ENCODE measurements around the gene EIF4H. TPM values are rescaled to one million over a fixed set of nuclear protein-coding genes. Genes with fewer than 3 reads are reported as not detected.
A peak's percentile ranks its signal among the peaks of the same experiment; 100 is the strongest.

Gene EIF4H
- total and polyA plus RNA-seq, 2 donors (not counting 1 experiment from before 2014, with no cell fraction given), result 127 to 199 TPM

DNA sequence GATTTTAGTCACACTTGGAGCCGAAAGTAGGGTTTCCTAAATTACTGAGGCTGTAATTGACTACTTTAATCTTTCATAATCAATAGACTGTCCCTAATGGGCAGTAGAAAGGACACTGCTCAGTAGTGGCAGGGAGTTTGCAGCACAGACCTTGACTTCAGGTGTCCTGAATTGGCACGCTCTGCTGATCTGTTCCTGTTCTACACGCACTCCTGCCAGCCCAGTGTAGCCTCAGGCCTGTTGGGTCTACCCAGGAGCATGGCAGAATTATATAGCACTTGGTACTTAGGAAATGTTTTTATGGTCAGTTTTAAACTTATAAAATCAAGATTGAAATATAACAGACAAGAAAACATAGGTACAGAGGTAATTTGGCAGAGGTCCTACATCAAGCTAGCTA, 9.0 kb downstream of the EIF4H start:
- peaks cover 3 to 38% of the 10 kb centered on the region in 2 experiments for H3K36me3 ChIP-seq (replicated peaks in 1 of 2; ENCODE audit: control extremely low read depth in 1 of 2, control insufficient read depth in 1 of 2, extremely low read depth in 1 of 2, insufficient read depth in 2 of 2, low read length in 1 of 2)
- H3K79me2 ChIP-seq (ENCODE audit: control insufficient read depth, insufficient read depth, low read length), result peaks cover 100% of the 10 kb centered on the region
- peak overlapping the region in 1 of 2 donors; percentile 66 for H3K27ac ChIP-seq (ENCODE audit: low read length in 2 of 2)
- DNase-seq (no peak), ATAC-seq (ENCODE audit: low read depth) (no peak)
- Mint-ChIP-seq H3K9me3 (ENCODE audit: insufficient read depth) (no peaks in the 10 kb centered on the region), H3K27ac (no peak overlapping the region), H3K4me1 (peaks cover 82% of the 10 kb centered on the region), H3K27me3 (no peaks in the 10 kb centered on the region), H3K4me3 (peak overlapping the region; percentile 18)
- H3K4me3 ChIP-seq (ENCODE audit: control extremely low read depth in 1 of 5, extremely low read depth in 1 of 5, insufficient read depth in 1 of 5, low read depth in 2 of 5, low read length in 4 of 5), result no peak overlapping the region
- intact Hi-C loops (cut with micrococcal nuclease), result loop anchor here (1.0 kb wide), 1 partner anchor 115 kb away; no protein-coding TSS in a partner anchor
- CTCF ChIA-PET, result interaction anchor here (0.7 to 2.7 kb wide), 8 partner anchors 9 to 218 kb away, joined by 3 to 24 read pairs (median 8); partner anchors contain the start of genes EIF4H and LIMK1
- H3K9ac ChIP-seq (ENCODE audit: low read length), result no peak overlapping the region
- no peaks in the 10 kb centered on the region for H3K9me3 ChIP-seq (ENCODE audit: control extremely low read depth in 1 of 3, control insufficient read depth in 2 of 3, insufficient read depth in 1 of 3, low read length in 2 of 3)
- WGBS (ENCODE audit: insufficient coverage), result 51% methylated on average over 2 of the region's 3 CpGs
- H2AFZ ChIP-seq (ENCODE audit: insufficient read depth, low read depth, low read length, poor library complexity, severe bottlenecking), result no peak overlapping the region
- H3K27me3 ChIP-seq (replicated peaks in 1 of 4; ENCODE audit: control extremely low read depth in 1 of 4, control insufficient read depth in 3 of 4, insufficient read depth in 4 of 4, low read length in 3 of 4), result no peaks in the 10 kb centered on the region
- H3K4me2 ChIP-seq (replicated peaks; ENCODE audit: low read depth, low read length, poor library complexity, severe bottlenecking), result peak overlapping the region; percentile 32
- H4K20me1 ChIP-seq (ENCODE audit: control insufficient read depth, insufficient read depth, low read length, poor library complexity, severe bottlenecking), result peaks cover 100% of the 10 kb centered on the region
- H3K4me1 ChIP-seq (ENCODE audit: control insufficient read depth in 2 of 2, insufficient read depth in 2 of 2, low read length in 2 of 2), result peaks cover 55 to 76% of the 10 kb centered on the region in 2 donors
- TF ChIP-seq EZH2 (IDR thresholded peaks at IDR 0.05; ENCODE audit: borderline replicate concordance, insufficient read depth, low read depth, low read length, poor library complexity, severe bottlenecking), result no peak
- TF ChIP-seq, protein P1, sequence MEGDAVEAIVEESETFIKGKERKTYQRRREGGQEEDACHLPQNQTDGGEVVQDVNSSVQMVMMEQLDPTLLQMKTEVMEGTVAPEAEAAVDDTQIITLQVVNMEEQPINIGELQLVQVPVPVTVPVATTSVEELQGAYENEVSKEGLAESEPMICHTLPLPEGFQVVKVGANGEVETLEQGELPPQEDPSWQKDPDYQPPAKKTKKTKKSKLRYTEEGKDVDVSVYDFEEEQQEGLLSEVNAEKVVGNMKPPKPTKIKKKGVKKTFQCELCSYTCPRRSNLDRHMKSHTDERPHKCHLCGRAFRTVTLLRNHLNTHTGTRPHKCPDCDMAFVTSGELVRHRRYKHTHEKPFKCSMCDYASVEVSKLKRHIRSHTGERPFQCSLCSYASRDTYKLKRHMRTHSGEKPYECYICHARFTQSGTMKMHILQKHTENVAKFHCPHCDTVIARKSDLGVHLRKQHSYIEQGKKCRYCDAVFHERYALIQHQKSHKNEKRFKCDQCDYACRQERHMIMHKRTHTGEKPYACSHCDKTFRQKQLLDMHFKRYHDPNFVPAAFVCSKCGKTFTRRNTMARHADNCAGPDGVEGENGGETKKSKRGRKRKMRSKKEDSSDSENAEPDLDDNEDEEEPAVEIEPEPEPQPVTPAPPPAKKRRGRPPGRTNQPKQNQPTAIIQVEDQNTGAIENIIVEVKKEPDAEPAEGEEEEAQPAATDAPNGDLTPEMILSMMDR (IDR thresholded peaks at IDR 0.05), result no peak
- POLR2A ChIA-PET, result no interaction called here

GRCh38 chr7:74183653-74184450, 9.7 kb downstream of the EIF4H start:
- ChIA-PET CTCF (interaction anchor here (0.7 to 2.7 kb wide), 8 partner anchors 9 to 217 kb away, joined by 3 to 24 read pairs (median 8); partner anchors contain the start of genes EIF4H and LIMK1), POLR2A (no interaction called here)
- Mint-ChIP-seq H3K9me3 (ENCODE audit: insufficient read depth) (no peaks in the 10 kb centered on the region), H3K27me3 (no peaks in the 10 kb centered on the region), H3K27ac (peak overlapping the region; percentile 65), H3K4me3 (peak overlapping the region; percentile 8), H3K4me1 (peaks cover 78% of the 10 kb centered on the region)
- Histone ChIP-seq H3K4me1 (ENCODE audit: control insufficient read depth in 2 of 2, insufficient read depth in 2 of 2, low read length in 2 of 2) (peaks cover 50 to 69% of the 10 kb centered on the region in 2 donors), H3K9ac (ENCODE audit: low read length) (no peak overlapping the region), H3K4me3 (ENCODE audit: control extremely low read depth in 1 of 5, extremely low read depth in 1 of 5, insufficient read depth in 1 of 5, low read depth in 2 of 5, low read length in 4 of 5) (no peak overlapping the region), H3K4me2 (replicated peaks; ENCODE audit: low read depth, low read length, poor library complexity, severe bottlenecking) (peak overlapping the region; percentile 32), H3K27me3 (replicated peaks in 1 of 4; ENCODE audit: control extremely low read depth in 1 of 4, control insufficient read depth in 3 of 4, insufficient read depth in 4 of 4, low read length in 3 of 4) (no peaks in the 10 kb centered on the region), H3K9me3 (ENCODE audit: control extremely low read depth in 1 of 3, control insufficient read depth in 2 of 3, insufficient read depth in 1 of 3, low read length in 2 of 3) (no peaks in the 10 kb centered on the region), H2AFZ (ENCODE audit: insufficient read depth, low read depth, low read length, poor library complexity, severe bottlenecking) (no peak overlapping the region), H4K20me1 (ENCODE audit: control insufficient read depth, insufficient read depth, low read length, poor library complexity, severe bottlenecking) (peaks cover 100% of the 10 kb centered on the region), H3K79me2 (ENCODE audit: control insufficient read depth, insufficient read depth, low read length) (peaks cover 100% of the 10 kb centered on the region), H3K27ac (ENCODE audit: low read length in 2 of 2) (peak overlapping the region in 1 of 2 donors; percentile 66), H3K36me3 (replicated peaks in 1 of 2; ENCODE audit: control extremely low read depth in 1 of 2, control insufficient read depth in 1 of 2, extremely low read depth in 1 of 2, insufficient read depth in 2 of 2, low read length in 1 of 2) (peaks cover 3 to 39% of the 10 kb centered on the region in 2 experiments)
- intact Hi-C loops (cut with micrococcal nuclease), result loop anchor here (1.0 kb wide), 1 partner anchor 116 kb away; no protein-coding TSS in a partner anchor
- ATAC-seq (ENCODE audit: low read depth), result peak; percentile 56
- WGBS (ENCODE audit: insufficient coverage), result 37% methylated on average over 2 of the region's 7 CpGs
- TF ChIP-seq, protein P1 (IDR thresholded peaks at IDR 0.05), result peak; percentile 50
- TF ChIP-seq EZH2 (IDR thresholded peaks at IDR 0.05; ENCODE audit: borderline replicate concordance, insufficient read depth, low read depth, low read length, poor library complexity, severe bottlenecking), result no peak
- DNase-seq, result peak; percentile 46

Measured in B cell (primary cell).